ENCODE measurements around the gene CMC1.

CMC1 gene

GRCh38 chr3:28349469-28350000 lies 108.1 kb downstream of the CMC1 start:
- no peak for DNase-seq (ENCODE audit: low read depth in 2 of 2, low spot score in 1 of 2)

All from stimulated activated CD8-positive, alpha-beta memory T cell treated with anti-CD3 and anti-CD28 coated beads, Interleukin-4, amount 100 ng/mL, for 4 hours (primary cell).